SJCRH30 (cell line): Measurements from ENCODE around the gene GRIK1. TPM values are rescaled to one million over a fixed set of nuclear protein-coding genes. Genes with fewer than 3 reads are reported as not detected.

ENCODE experiments used
- DNase-seq, 2 experiments: peaks; one replicate each; pipeline ENCODE4 v3.0.0-alpha.2; 2015 to 2020
- H3K27ac ChIP-seq: fragments of 250-450 bp; sonication (Bioruptor Pico); 2 replicates; pipeline ENCODE4 v1.5.1; 2020; ENCODE audit warnings: mild to moderate bottlenecking, moderate library complexity
- H3K27me3 ChIP-seq: fragments of 250-450 bp; sonication (Bioruptor Pico); 2 replicates; pipeline ENCODE4 v1.5.1; 2020; ENCODE audit warnings: mild to moderate bottlenecking, moderate library complexity
- H3K36me3 ChIP-seq: fragments of 250-450 bp; sonication (Bioruptor Pico); 2 replicates; pipeline ENCODE4 v1.5.1; 2020; ENCODE audit warnings: mild to moderate bottlenecking, moderate library complexity
- H3K4me1 ChIP-seq: fragments of 250-450 bp; sonication (Bioruptor Pico); 2 replicates; pipeline ENCODE4 v1.5.1; 2020; ENCODE audit warnings: mild to moderate bottlenecking, moderate library complexity
- H3K4me3 ChIP-seq: fragments of 250-450 bp; sonication (Bioruptor Pico); 2 replicates; pipeline ENCODE4 v1.5.1; 2020; ENCODE audit warnings: mild to moderate bottlenecking, moderate library complexity
- H3K9me3 ChIP-seq: fragments of 250-450 bp; sonication (Bioruptor Pico); replicated peaks from 2 replicates; pipeline ENCODE4 v1.5.1; 2020; ENCODE audit warnings: mild to moderate bottlenecking, moderate library complexity
- total RNA-seq: library from RNA; depleted of rRNA; stranded (reverse); fragments of >200 nt; shearing (Covaris generic); gene quantifications from 2 replicates; pipeline ENCODE4 v1.2.3, GENCODE V29; 2014

The GRIK1 gene
- total RNA-seq, 1 experiment from 2014 or later = not detected

- Histone ChIP-seq H3K36me3 (no peaks in the 10 kb centered on the region), H3K27ac (no peak overlapping the region), H3K27me3 (no peaks in the 10 kb centered on the region), H3K9me3 (no peaks in the 10 kb centered on the region), H3K4me1 (no peaks in the 10 kb centered on the region), H3K4me3 (no peak overlapping the region)
- no peak for DNase-seq
These were observed 188.2 kb downstream of the GRIK1 start for GRCh38 chr21:29751473-29752185.

GRCh38 chr21:29749957-29750356 lies 189.8 kb downstream of the GRIK1 start:
- Histone ChIP-seq H3K27ac (no peak overlapping the region), H3K27me3 (no peaks in the 10 kb centered on the region), H3K4me1 (no peaks in the 10 kb centered on the region), H3K4me3 (no peak overlapping the region), H3K36me3 (no peaks in the 10 kb centered on the region), H3K9me3 (no peaks in the 10 kb centered on the region)
- DNase-seq = no peak

- Histone ChIP-seq H3K9me3 (no peaks in the 10 kb centered on the region), H3K36me3 (no peaks in the 10 kb centered on the region), H3K27me3 (no peaks in the 10 kb centered on the region), H3K4me3 (no peak overlapping the region), H3K4me1 (no peaks in the 10 kb centered on the region), H3K27ac (no peak overlapping the region)
- DNase-seq = no peak
These were observed 190.6 kb downstream of the GRIK1 start for GRCh38 chr21:29749223-29749622.

GRCh38 chr21:29748391-29749167 lies 191.2 kb downstream of the GRIK1 start:
- H3K4me1 ChIP-seq = no peaks in the 10 kb centered on the region
- no peak overlapping the region for H3K27ac ChIP-seq
- no peaks in the 10 kb centered on the region for H3K36me3 ChIP-seq
- no peaks in the 10 kb centered on the region for H3K9me3 ChIP-seq
- H3K27me3 ChIP-seq = no peaks in the 10 kb centered on the region
- no peak overlapping the region for H3K4me3 ChIP-seq
- DNase-seq = no peak

GRCh38 chr21:29741761-29742160 lies 198.0 kb downstream of the GRIK1 start:
- H3K27me3 ChIP-seq = 0 out of 2 replicates have a peak, but pooled peaks cover 3% of the 10 kb centered on the region
- H3K4me1 ChIP-seq = no peaks in the 10 kb centered on the region
- no peaks in the 10 kb centered on the region for H3K9me3 ChIP-seq
- no peak overlapping the region for H3K27ac ChIP-seq
- no peaks in the 10 kb centered on the region for H3K36me3 ChIP-seq
- no peak for DNase-seq
- no peak overlapping the region for H3K4me3 ChIP-seq

- no peak for DNase-seq
- no peaks in the 10 kb centered on the region for H3K36me3 ChIP-seq
- no peaks in the 10 kb centered on the region for H3K4me1 ChIP-seq
- H3K27me3 ChIP-seq = 0 out of 2 replicates have a peak, but pooled peaks cover 3% of the 10 kb centered on the region
- H3K27ac ChIP-seq = no peak overlapping the region
- H3K9me3 ChIP-seq = no peaks in the 10 kb centered on the region
- no peak overlapping the region for H3K4me3 ChIP-seq
These were observed 200.6 kb downstream of the GRIK1 start for GRCh38 chr21:29739176-29739575.

GRCh38 chr21:29738730-29739129 lies 201.1 kb downstream of the GRIK1 start:
- H3K36me3 ChIP-seq = no peaks in the 10 kb centered on the region
- no peaks in the 10 kb centered on the region for H3K4me1 ChIP-seq
- 0 out of 2 replicates have a peak, but pooled peaks cover 3% of the 10 kb centered on the region for H3K27me3 ChIP-seq
- no peak overlapping the region for H3K4me3 ChIP-seq
- H3K27ac ChIP-seq = no peak overlapping the region
- H3K9me3 ChIP-seq = no peaks in the 10 kb centered on the region
- no peak for DNase-seq

- Histone ChIP-seq H3K27ac (no peak overlapping the region), H3K4me3 (no peak overlapping the region)
These were observed 202.6 kb downstream of the GRIK1 start for GRCh38 chr21:29737186-29737585.

GRCh38 chr21:29730281-29730680 lies 209.5 kb downstream of the GRIK1 start:
- Histone ChIP-seq H3K27ac (no peak overlapping the region), H3K4me3 (no peak overlapping the region), H3K4me1 (no peaks in the 10 kb centered on the region), H3K36me3 (no peaks in the 10 kb centered on the region), H3K27me3 (no peaks in the 10 kb centered on the region), H3K9me3 (no peaks in the 10 kb centered on the region)
- DNase-seq = no peak

More at GRCh38 chr21:29737186-29737585, 202.6 kb downstream of the GRIK1 start:
- Histone ChIP-seq H3K27me3 (0 out of 2 replicates have a peak, but pooled peaks cover 3% of the 10 kb centered on the region), H3K36me3 (no peaks in the 10 kb centered on the region), H3K4me1 (no peaks in the 10 kb centered on the region), H3K9me3 (no peaks in the 10 kb centered on the region)
- DNase-seq = no peak

GRCh38 chr21:29726044-29726443 lies 213.8 kb downstream of the GRIK1 start:
- Histone ChIP-seq H3K36me3 (no peaks in the 10 kb centered on the region), H3K9me3 (no peaks in the 10 kb centered on the region), H3K4me1 (no peaks in the 10 kb centered on the region), H3K27ac (no peak overlapping the region), H3K4me3 (no peak overlapping the region), H3K27me3 (no peaks in the 10 kb centered on the region)
- no peak for DNase-seq

GRCh38 chr21:29725025-29725736 lies 214.6 kb downstream of the GRIK1 start:
- no peak for DNase-seq
- no peaks in the 10 kb centered on the region for H3K9me3 ChIP-seq
- H3K27ac ChIP-seq = no peak overlapping the region
- no peaks in the 10 kb centered on the region for H3K4me1 ChIP-seq
- H3K27me3 ChIP-seq = no peaks in the 10 kb centered on the region
- H3K4me3 ChIP-seq = no peak overlapping the region
- H3K36me3 ChIP-seq = no peaks in the 10 kb centered on the region

GRCh38 chr21:29721964-29722363 lies 217.8 kb downstream of the GRIK1 start:
- Histone ChIP-seq H3K36me3 (no peaks in the 10 kb centered on the region), H3K4me3 (no peak overlapping the region), H3K27me3 (no peaks in the 10 kb centered on the region), H3K4me1 (no peaks in the 10 kb centered on the region), H3K9me3 (no peaks in the 10 kb centered on the region; the same call in 1 of the 2 replicates), H3K27ac (no peak overlapping the region)
- DNase-seq = no peak

- no peak overlapping the region for H3K4me3 ChIP-seq
- DNase-seq = no peak
- H3K36me3 ChIP-seq = no peaks in the 10 kb centered on the region
- H3K9me3 ChIP-seq = no peaks in the 10 kb centered on the region; the same call in 1 of the 2 replicates
- no peaks in the 10 kb centered on the region for H3K27me3 ChIP-seq
- H3K4me1 ChIP-seq = no peaks in the 10 kb centered on the region
- no peak overlapping the region for H3K27ac ChIP-seq
These were observed 218.6 kb downstream of the GRIK1 start for GRCh38 chr21:29721221-29721620.

GRCh38 chr21:29719521-29719920 lies 220.3 kb downstream of the GRIK1 start:
- no peaks in the 10 kb centered on the region for H3K27me3 ChIP-seq
- no peaks in the 10 kb centered on the region; the same call in 1 of the 2 replicates for H3K9me3 ChIP-seq
- no peak overlapping the region for H3K4me3 ChIP-seq
- DNase-seq = no peak
- H3K36me3 ChIP-seq = no peaks in the 10 kb centered on the region
- no peak overlapping the region for H3K27ac ChIP-seq
- H3K4me1 ChIP-seq = no peaks in the 10 kb centered on the region
